WERI-Rb-1 (cell line): ENCODE results near the gene CFAP251.

Experiments
- DNase-seq: peaks from one replicate; pipeline ENCODE4 v3.0.0-alpha.2; 2020
- H3K27ac ChIP-seq: fragments of 250-450 bp; sonication (Bioruptor Pico); 2 replicates; pipeline ENCODE4 v1.5.1; 2020; ENCODE audit warnings: mild to moderate bottlenecking, moderate library complexity
- H3K27me3 ChIP-seq: fragments of 250-450 bp; sonication (Bioruptor Pico); 2 replicates; pipeline ENCODE4 v1.5.1; 2021; ENCODE audit warnings: mild to moderate bottlenecking, low read depth, moderate library complexity; ENCODE audit not compliant: insufficient read depth, severe bottlenecking
- H3K36me3 ChIP-seq: fragments of 250-450 bp; sonication (Bioruptor Pico); 2 replicates; pipeline ENCODE4 v1.5.1; 2020; ENCODE audit warnings: mild to moderate bottlenecking, moderate library complexity
- H3K4me3 ChIP-seq: 2 replicates; pipeline ENCODE4 v1.5.1; 2011; ENCODE audit warnings: low read depth, mild to moderate bottlenecking, control low read depth, low read length
- H3K9me3 ChIP-seq: fragments of 250-450 bp; sonication (Bioruptor Pico); 2 replicates; pipeline ENCODE4 v1.5.1; 2021; ENCODE audit warnings: mild to moderate bottlenecking, moderate library complexity; ENCODE audit not compliant: severe bottlenecking
- TF ChIP-seq, protein P1 (sequence below): IDR thresholded peaks from 2 replicates; pipeline ENCODE4 v1.5.1; 2011; ENCODE audit warnings: low read depth, mild to moderate bottlenecking, control low read depth, inconsistent platforms, low read length

CFAP251 gene

DNA sequence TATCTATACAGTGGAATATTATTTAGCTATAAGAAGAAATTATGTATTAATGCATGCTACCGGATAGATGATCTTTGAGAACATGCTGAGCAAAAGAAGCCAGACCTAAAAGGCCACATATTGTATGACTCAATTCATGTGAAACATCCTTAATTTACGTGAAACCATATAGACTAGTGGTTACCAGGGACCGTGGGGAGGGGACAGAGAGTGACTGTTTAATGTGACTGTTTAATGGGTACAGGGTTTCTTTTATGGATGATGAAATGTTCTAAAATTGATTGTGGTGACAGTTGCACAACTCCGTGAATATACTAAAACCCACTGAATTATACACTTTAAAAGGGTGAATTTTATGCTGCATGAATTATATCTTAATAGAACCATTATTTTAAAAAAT lies 94.7 kb downstream of the CFAP251 start:
- H3K36me3 ChIP-seq, result no peaks in the 10 kb centered on the region
- no peak overlapping the region for H3K4me3 ChIP-seq
- no peak overlapping the region for H3K27ac ChIP-seq
- no peaks in the 10 kb centered on the region for H3K27me3 ChIP-seq
- TF ChIP-seq, protein P1, sequence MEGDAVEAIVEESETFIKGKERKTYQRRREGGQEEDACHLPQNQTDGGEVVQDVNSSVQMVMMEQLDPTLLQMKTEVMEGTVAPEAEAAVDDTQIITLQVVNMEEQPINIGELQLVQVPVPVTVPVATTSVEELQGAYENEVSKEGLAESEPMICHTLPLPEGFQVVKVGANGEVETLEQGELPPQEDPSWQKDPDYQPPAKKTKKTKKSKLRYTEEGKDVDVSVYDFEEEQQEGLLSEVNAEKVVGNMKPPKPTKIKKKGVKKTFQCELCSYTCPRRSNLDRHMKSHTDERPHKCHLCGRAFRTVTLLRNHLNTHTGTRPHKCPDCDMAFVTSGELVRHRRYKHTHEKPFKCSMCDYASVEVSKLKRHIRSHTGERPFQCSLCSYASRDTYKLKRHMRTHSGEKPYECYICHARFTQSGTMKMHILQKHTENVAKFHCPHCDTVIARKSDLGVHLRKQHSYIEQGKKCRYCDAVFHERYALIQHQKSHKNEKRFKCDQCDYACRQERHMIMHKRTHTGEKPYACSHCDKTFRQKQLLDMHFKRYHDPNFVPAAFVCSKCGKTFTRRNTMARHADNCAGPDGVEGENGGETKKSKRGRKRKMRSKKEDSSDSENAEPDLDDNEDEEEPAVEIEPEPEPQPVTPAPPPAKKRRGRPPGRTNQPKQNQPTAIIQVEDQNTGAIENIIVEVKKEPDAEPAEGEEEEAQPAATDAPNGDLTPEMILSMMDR, result no peak
- no peak for DNase-seq
- H3K9me3 ChIP-seq, result no peaks in the 10 kb centered on the region

DNA sequence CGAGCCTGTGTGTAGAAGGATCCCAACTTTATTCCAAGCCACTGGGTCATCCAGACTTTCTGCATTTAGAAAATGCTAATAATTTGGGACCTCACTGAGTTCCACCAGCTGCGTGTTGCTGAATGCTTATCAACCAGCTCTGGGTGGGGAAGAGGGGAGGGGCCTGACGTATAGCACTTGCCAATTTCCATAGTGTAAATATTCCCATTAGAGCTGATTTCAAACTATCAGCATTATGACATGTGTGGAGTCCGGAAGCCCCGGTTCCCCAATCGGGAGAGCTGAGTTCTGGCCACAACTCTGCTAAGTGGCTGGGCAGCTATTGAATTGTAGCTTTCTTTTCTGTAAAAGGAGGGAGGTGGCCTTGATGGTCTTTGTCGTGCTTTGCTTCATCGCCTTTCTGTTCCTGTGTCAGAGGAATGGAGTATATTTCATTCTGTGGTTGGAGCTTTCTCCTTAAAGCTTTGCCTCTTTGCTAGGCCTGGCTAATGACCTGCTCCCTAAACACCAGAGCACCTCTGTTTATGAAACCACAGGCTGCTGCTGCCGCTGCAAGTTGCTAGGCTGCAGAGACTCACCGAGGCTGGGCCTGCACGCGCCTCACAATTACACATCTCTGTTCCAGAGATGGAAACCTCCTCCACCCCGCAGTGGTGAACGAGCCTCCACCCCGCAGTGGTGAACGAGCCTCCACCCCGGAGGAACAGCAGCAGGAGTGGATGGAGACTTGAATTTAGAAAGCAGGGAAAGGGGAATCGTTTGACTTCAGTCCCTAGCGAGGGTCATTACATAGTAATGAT lies 95.6 kb downstream of the CFAP251 start:
- no peak overlapping the region for H3K4me3 ChIP-seq
- H3K27ac ChIP-seq, result no peak overlapping the region
- H3K9me3 ChIP-seq, result no peaks in the 10 kb centered on the region

DNA sequence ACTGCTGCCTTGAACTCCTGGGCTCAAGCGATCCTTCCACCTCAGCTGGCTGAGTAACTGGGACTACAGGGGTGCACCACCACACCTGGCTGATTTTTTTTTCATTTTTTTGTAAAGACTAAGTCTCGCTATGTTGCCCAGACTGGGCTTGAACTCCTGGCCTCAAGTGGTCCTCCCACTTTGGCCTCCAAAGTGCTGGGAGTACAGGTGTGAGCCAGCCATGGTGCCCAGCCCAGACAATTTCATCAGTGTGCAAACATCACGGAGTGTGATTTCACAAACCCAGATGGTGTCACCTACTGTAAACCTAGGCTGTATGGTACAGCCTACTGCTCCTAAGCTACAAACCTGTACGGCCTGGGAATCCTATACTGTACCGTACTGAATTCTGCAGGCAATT lies 96.4 kb downstream of the CFAP251 start:
- TF ChIP-seq, protein P1, result no peak
- H3K27ac ChIP-seq, result no peak overlapping the region
- no peak overlapping the region for H3K4me3 ChIP-seq

More for the DNA sequence above, 95.6 kb downstream of the CFAP251 start:
- Histone ChIP-seq H3K27me3 (no peaks in the 10 kb centered on the region), H3K36me3 (no peaks in the 10 kb centered on the region)
- DNase-seq, result no peak
- TF ChIP-seq, protein P1, result no peak

DNA sequence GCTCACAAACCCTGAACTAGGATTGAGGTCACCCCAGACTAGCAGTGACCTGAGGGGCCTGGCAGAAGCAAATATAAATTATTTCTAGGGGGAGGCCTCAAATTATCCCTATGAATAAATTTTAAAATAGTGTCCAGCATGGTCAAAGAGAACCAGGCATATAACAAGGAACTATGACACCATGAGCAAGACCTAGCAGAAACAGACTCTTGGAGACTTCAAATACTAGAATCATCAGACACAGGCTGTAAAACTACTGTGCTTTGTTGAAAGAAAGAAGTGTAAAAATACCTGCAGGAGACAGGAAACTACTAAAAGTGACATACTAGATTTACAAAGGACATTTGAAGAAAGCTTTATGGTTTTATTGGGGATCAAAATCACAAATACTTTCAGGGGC lies 100.1 kb downstream of the CFAP251 start:
- no peak for DNase-seq
- Histone ChIP-seq H3K4me3 (no peak overlapping the region), H3K27ac (no peak overlapping the region), H3K27me3 (peaks cover 11% of the 10 kb centered on the region), H3K9me3 (no peaks in the 10 kb centered on the region), H3K36me3 (no peaks in the 10 kb centered on the region)
- TF ChIP-seq, protein P1, result no peak

More for the DNA sequence above, 96.4 kb downstream of the CFAP251 start:
- no peaks in the 10 kb centered on the region for H3K9me3 ChIP-seq
- no peaks in the 10 kb centered on the region for H3K27me3 ChIP-seq
- H3K36me3 ChIP-seq, result no peaks in the 10 kb centered on the region
- no peak for DNase-seq

DNA sequence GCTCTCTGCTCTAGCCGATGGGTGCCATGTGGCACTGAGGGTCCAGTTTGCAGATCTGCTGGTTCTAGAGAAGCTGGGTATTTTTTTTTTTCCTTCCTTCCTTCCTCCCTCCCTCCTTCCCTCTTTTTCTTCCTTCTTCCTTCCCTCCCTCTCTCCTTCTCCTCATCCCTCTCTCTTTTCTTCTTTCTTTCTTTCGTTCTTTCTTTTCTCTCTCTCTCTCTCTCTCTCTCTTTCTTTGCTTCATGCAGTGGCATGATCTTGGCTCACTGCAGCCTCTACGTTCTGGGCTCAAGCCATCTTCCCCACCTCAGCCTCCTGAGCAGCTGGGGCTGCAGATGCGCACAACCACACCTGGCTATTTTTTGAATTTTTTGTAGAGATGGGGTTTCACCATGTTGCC lies 100.5 kb downstream of the CFAP251 start:
- H3K36me3 ChIP-seq, result no peaks in the 10 kb centered on the region
- H3K9me3 ChIP-seq, result no peaks in the 10 kb centered on the region
- no peak overlapping the region for H3K27ac ChIP-seq
- H3K27me3 ChIP-seq, result peaks cover 12% of the 10 kb centered on the region
- TF ChIP-seq, protein P1, result no peak
- no peak for DNase-seq
- no peak overlapping the region for H3K4me3 ChIP-seq

DNA sequence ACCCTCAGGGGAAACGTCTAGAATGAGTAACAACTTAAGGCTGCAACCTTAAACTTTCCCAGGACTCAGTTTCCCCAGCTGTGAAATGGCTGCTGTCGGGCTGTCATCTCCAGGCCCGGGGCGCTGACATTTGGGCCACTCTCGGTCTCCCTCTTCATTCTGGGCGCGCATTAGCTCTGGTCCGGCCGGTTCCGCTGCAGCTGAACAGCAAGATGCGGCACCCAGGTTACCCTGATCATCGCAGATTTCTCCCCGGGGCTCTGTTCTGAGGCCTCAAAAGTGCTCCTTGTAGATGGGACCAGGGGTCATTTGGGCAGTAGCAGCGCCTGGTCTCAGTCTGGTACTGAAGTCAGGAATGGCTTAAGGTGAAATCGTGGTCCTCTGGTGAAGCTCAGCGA lies 102.4 kb downstream of the CFAP251 start:
- TF ChIP-seq, protein P1, result no peak
- no peaks in the 10 kb centered on the region for H3K36me3 ChIP-seq
- H3K9me3 ChIP-seq, result no peaks in the 10 kb centered on the region
- H3K27me3 ChIP-seq, result peaks cover 12% of the 10 kb centered on the region
- H3K27ac ChIP-seq, result no peak overlapping the region
- H3K4me3 ChIP-seq, result peak overlapping the region; percentile 32
- no peak for DNase-seq
